HL-60/S4 treated with phorbol 12-myristate 13-acetate at 8.2 ng/mL for 4 days and 3 days (cell line): Measurements from ENCODE around the gene RPS21.

ENCODE experiments used
- in situ Hi-C: fragments of 300-500 bp; cut with MboI; formaldehyde crosslinking; loops from 2 replicates; pipeline ENCODE4 v1.15.0; 2022; ENCODE audit warnings: low sequenced_read_pairs

The RPS21 gene

DNA sequence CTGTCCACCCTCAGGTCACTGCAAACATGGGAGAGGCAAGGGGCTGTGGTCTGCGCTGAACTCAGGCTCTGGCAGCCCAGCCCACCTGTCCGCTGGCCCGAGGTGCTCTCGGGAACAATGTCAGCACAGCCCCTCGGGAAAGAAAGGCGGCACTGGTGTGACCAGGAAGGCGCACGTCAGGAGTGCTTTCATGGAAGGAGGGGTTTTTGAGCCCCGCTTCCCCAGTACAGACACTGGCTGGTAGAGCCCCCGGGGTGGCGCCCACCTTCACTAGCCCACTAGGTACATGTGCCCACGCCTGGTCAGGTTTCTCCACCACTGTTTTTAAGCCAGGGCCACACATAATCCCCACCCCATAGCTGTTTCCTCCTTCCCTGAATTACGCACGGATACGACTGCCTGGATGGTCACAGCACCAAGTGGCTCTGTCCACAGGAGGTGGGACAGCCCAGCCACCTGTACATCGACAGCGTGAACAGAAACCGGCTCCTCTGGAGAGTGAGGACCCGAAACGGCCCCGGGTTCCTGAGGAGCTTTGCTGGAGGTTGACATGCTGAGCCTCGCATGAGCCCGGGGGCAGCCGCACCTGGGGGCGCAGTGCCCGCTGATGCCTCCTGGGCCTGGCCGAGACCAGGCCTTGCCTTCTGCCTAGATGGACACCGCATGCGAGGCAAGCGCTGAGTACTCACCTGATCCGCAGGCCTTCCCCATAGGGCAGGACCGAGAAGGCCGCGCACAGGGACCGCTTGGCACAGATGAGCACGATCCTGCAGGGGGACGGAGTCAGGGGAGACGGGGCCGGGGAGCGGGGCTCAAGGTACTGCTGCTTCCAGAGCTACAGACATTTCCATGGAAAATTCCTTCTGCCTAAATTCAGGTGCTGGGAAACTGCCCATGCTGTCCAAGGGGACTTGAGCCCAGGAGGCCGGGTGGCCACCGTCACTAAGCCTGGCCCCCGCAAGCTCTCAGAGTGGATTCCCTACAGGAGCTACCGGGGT lies 7.6 kb downstream of the RPS21 start:
- in situ Hi-C loops: no loop called here

DNA sequence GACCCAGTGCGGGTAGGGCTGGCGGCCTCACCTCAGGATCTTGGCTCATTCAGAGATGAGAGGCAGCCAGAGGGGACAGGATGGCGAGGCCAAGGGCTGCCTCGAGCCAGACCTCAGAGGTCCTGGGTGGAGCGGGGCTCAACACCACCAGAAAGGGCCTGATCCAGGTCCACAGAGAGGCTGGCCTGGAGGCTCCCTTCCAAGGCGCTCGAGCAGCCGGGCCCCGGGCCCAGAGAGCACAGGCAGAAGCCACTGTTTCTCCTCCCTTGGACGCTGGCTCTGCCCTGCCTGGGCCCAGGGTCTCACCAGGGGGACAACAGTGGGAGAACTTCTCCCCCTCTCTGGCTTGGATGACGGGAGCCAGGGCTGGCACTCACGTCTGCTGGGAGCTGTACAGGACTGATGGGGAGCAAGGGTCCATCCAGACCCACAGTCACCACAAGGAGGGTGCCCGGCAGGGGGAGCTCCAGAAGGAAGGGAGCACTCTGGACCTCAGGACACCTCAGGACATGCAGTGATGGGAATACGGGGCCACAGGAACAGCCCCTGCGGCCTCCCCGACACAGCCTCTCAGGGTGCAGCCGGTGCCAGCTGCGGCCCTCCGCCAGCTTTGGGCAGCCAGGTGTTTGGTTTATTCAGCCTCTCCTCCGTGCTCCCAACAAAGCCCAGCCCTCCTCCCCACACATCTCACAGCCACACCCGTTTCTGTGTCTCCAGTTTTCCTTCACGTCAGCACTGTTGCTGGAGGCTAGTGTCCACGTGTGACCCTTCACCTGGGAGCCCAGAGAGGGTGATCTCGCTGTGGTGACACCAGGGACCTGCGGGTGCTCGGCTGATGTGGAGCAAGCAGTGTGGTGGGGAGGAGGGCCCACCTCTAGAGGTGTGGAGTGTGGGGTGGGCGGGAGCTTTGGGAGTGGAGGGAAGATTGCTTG lies 8.7 kb downstream of the RPS21 start:
- in situ Hi-C loops: no loop called here

DNA sequence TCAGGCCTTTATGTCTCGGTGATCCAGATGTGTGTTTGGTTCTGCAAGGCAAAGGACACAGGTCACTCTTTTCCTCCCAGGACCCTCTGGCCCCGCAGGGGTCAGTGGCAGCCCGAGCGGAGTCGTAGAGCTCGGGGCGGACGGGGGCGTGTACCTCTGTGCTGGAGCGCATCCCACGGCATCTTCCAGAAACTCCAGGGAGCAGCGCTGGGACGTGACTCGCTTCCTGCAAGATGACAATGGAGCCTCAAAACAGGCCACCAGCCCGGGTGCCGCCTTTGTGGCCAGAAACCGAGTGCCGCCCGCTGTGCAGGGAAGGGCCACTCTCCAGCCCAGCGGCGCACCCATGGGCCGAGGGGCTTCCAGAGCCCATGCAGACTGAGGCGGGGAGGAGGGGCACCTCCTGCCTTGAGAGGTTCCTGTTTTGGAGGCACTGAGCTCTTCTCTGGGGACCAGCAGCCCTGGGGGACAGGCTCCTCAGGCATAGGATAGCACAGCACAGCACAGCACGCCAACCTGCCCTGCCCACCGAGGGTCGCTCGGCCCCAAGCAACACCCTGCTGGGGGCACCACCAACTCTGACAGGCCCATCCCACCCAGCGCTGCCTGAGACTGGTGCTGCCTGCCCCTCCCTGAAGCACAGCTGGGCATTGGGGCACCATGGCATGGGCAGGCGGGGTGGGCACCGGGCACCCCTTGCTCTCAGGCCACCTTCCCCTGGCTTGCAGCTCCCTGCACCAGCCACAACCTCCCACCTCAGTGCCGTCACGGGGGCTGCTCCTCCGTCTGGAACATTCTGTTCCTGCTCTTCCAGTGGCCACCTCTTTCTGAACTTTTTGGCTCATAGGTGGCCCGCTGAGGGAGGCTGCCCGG lies 9.7 kb downstream of the RPS21 start:
- in situ Hi-C loops: no loop called here

DNA sequence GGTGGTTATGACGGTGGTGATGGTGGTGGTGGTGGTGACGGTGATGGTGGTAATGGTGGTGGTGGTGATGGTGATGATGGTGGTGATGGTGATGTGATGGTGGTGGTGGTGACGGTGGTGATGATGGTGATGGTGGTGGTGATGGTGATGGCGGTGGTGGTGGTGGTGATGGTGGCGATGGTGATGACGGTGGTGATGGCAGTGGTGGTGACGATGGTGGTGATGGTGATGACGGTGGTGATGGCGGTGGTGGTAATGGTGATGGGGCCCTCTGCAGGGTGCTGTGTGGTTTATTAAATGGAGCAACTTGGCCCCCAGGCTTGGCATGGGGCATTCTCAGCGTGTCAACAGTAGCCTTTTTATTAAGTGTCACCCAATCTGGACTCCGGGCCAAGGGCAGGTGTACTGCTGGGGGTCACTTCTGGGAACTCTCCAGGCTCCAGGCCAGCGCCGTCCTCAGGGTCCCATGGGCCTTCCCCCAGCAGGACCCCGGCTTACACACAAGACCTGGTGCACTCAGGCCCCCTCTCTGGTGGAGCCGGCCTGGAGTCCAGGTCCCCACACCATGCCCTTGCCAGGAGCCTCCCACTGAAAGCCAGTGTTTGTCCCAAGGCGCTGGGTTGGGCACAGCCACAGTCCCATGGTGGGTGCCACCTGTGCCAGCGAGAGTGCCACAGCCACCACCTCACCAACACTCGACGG lies 11.4 kb downstream of the RPS21 start:
- in situ Hi-C loops: no loop called here

DNA sequence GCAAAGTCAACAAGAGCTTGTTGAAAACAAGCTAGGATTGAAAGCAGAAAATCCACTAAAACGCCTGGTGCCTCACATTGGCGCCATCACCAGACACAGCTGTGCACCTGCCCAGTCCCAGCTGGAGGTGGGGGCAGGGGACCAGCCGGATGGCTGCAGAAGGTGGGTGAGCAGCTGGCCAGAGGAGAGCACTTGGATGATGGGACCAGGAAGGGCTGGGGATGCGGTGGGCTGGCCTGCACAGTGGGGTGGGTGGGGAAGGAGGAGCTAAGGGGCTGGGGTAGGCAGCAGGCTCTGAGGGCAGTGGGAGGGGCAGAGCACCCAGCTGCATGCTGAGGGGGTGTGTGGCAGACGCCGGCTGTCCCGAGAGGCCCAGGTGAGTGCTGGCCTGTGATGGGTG lies 13.1 kb downstream of the RPS21 start:
- in situ Hi-C loops: no loop called here

DNA sequence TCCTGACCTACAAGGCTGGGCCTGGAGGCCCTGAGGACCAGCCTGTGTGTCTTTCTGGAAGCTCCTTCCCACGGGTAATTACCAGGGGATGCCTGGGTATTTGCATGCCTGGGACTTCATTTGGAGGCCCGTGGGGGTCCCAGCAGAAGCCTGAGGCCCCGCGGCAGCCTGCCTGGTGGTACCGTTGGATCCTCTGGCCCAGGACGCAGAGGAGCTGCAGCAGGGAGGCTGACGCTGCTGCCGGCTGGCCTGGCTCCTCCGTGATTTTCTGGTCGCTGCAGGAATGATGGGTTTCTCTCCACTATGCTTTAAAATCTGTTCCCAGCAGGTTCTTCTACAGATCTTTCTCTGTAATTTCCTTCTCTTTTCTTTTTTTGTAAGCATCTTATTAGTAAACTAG lies 13.6 kb downstream of the RPS21 start:
- in situ Hi-C loops: no loop called here

DNA sequence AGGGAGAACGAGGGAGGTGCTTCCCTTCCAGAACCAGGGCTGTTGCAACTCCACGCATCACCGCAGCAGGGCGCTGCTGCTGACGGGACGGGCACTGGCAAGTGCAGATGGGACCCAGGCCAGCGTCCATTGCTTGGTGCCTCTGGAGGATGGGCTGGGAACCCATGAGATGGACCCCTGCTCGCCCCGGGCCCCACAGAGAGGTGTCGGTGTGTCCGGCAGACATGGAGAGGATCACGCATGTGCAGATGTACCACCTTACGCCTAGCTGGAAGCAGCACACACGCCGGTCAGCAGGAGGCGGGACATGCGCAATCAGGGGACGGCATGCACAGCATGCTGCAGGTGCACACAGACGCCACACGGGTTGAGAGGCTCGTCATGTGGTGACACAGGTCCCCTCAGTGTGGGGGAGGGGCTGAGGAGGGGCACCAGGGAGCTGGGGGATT lies 14.5 kb downstream of the RPS21 start:
- in situ Hi-C loops: no loop called here

DNA sequence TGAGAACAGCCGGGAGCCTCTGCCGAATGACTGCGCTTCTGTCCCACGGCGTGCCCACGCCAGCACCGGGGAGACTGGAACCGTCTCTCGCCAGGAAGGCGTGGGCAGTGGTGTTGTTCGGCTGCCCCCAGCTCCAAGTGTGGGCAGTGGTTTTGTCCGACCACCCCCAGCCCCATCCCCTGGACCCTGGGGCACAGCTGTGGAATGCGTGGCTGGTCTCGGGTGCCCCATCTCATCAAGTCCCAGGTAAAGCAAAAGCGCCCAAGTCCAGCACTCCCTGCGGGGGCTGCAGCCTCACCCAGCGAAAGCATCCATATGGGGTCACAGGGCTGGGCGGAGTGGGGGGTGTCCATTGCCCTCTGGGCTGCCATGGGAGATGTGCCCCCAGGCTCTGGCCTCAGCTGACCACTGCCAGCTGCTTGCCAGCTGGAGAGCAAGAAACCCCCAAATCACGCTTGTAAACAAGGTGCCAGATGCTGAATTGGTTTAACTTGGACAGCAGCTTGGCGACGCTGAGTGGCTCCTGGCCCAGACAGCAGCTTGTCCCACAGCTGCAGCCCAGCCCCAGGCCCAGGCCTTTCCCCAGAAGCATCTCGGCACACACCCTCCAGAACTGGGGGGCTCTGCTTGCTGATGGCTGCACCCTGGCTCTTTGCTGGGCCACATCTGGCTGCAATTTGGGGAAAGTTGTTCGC lies 15.7 kb downstream of the RPS21 start:
- in situ Hi-C loops: no loop called here

DNA sequence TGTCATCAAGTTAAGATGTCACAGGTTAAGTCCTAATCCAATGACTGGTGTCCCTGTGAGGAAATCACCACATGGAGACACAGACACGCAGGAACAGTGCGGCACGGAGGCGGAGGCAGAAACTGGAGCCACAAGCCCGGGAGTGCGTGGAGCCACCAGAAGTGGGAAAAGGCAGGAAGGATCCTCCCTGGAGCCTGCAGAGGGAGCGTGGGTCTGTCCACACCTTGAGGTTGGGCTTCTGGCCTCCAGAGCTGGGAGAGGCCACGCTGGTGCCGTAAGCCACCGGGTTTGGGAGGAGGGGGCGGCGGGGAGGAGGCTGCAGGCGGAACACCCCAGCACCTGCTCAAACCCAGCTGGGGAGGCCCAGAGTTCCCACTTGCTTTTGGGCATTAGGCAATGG lies 16.4 kb downstream of the RPS21 start:
- in situ Hi-C loops: no loop called here

DNA sequence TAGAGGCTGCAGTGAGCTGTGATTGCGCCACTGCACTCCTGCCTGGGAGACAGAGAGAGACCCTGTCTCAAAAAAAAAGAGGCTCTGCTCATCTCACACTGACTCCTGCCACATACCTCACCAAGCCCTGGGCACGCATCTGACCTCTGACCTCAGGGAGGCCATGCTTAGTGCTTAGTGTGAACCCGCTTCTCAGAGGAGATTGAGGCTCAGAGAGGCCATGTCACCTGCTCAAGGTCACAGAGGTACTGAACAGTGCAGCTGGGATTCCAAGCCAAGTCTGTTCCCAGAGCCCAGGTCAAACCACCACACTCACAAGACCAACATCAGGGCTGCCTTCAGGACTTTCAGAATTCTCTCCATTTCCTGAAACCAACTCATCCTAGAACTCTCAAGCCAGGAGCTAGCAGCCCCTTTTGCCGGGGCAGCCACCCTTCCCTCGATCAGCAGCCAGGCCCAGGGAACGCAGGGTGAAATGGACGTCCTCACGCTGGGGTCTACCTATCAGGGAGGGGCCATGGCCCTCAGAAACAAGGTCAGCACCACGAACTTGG lies 17.3 kb downstream of the RPS21 start:
- in situ Hi-C loops: no loop called here

DNA sequence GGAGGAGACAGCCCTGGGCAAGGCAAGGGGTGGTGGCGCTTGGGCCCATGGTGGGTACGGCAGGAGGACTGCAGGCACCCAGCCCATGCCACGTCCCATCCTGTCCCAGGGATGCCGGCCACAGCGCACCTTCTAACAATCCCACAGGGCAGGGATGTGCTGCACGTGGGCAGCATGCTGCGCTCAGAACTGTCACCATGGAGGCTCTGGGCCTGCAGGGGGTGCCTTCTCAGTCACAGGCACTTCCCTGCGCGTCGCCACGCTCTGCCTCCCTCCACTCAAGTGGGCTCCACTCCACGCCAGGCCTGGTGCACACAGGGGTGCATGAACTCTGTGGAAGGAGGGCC lies 17.8 kb downstream of the RPS21 start:
- in situ Hi-C loops: no loop called here

DNA sequence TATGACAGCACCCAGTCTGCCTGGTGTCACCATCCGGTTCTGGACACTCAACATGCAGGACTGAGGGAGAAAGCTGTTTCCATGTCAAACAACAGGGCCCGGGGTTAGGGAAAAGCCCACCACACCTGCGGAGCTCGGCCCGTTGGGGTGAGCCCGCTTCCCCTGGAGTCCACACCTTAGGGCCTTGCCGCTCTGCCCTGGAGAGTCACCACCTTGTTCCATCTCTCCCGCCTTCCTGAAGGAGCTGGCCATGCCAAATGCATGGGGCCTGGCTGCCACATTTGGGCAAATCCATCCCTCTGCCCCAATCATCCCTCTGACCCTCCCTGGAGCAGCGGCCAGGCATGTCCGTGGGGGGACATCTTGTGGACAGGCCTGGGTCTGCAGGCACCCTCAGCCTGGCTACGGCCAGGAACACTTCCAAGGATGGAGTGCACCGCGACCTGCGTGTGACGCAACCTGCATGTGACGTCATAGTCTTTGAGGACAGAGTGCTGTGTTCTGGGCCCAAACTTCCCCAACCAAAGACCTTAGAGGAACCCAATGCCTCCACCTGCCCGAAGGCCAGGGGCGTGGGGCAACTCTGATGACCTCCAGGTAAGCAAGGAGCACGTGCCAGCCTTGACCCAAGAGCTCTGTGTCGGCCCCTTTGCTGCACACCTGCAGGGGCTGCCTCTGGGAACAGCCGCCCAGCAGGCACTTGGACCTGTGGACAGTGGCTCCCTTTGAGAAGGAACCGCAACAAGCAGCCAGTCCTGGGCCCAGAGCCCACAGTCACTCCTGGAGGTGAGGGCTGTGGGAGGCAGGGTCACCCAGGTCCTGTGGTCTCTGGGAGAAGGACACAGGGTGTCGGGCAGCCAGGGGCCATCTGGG lies 18.4 kb downstream of the RPS21 start:
- in situ Hi-C loops: no loop called here

DNA sequence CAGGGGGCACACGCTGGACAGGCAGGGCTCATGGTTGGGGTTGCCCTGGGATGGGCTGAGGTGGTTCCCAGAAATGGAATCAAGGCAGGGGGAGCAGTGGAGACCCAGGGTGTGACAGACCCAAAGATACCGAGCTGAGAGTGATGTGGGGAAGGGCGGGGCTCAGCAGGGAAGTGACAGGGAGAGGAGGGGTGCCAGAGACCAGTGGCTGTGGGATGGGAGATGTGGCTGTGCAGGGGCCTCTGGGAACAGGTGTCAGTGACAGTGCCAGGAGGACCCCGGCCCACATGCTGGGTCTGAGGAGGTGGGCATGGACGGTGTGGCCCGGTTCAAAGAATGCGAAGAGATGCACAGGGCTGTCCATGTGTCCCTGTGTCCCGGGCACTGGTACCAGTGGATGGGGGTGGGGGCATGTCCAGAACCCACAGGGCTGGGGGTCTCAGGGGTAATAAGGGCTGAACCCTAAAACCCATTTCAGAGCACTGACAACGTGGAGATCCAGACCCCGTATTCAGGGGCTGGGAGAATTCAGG lies 19.1 kb downstream of the RPS21 start:
- in situ Hi-C loops: no loop called here

DNA sequence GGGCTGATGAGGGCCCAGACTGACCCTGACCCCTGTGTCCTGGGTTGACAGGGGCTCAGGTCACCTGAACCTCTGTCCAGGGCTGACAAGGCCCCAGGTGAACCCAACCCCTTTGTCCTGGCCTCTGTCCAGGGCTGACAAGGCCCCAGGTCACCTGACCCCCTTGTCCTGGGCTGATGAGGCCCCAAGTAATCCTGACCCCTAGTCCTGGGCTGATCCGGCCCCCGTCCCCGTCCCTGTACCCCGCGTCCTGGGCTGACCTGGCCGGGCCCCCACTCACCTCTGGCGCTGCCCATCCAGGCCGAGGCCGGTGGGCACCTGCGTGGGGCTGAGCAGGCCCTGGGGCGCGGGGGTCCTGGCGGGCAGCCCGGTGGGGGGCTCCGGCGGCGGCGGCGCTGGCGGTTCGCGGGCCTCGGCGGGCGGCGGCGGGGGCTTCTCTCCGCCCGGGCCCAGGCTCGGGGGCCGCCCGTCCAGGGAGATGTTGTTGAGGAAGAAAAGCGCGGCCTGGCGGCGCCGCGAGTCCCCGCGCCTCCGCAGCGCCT lies 19.8 kb downstream of the RPS21 start:
- in situ Hi-C loops: no loop called here

DNA sequence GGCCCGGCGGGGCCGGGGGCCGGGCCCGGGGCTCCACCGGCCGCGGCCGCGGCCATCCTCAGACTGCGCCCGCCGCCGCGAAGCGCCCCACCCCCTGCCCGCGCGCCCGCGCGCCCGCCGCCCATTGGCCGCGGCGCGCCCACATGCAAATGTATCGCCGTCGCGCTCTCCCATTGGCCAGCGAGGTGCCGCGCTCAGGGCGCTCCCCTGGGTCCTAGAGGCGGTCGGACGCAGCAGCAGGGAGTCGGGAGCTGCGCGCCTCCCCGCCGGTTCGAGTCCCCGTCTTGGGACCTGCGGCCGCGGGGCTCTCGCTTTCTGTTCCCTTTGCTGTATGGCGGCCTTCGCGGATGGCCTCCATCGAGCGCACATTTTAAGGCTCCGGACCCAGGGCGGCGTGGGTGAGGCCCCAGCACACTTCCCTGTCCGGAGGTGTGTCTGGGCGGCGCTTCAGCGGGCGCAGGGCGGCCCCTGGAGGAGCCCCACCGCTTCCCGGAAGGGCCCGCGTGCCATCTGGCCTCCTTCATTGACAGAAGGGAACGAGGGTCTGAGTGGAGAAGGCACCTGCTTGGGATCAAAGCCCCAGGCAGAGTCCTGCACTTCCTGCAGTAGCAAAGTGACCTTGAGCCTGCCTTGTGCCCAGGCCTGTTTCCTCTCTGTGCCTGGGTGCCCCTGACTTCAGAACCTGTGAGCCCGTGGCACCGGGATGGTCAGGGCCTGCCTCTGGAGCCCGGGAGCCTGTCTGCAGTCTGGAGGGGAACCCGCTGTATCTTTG lies 20.5 kb downstream of the RPS21 start, which contains the start of gene CABLES2:
TSS of gene CABLES2 (minus strand) at position 65 of the 772 bp plus-strand sequence. CDS start at position 56, 9 bp downstream.
- in situ Hi-C loops: no loop called here

DNA sequence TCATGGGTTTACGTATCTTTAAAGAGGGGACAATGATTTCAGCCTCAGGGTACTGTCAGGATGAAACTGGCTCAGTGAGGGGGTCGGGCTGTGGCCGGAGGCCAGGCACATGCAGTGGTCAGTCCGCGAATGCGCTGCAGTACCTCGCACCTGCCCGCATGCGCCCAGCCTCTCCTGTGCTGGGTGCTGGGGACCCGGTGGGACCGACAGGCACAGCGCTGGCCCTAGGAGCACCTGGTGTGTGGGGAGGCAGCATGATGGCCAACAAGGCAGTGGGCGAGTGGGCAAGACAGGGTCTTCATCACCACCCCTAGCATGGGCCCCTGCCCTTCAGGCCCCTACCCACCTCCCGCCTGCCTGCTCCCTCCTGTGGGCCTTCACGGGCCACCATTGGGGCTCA lies 21.2 kb downstream of the RPS21 start:
- in situ Hi-C loops: no loop called here

DNA sequence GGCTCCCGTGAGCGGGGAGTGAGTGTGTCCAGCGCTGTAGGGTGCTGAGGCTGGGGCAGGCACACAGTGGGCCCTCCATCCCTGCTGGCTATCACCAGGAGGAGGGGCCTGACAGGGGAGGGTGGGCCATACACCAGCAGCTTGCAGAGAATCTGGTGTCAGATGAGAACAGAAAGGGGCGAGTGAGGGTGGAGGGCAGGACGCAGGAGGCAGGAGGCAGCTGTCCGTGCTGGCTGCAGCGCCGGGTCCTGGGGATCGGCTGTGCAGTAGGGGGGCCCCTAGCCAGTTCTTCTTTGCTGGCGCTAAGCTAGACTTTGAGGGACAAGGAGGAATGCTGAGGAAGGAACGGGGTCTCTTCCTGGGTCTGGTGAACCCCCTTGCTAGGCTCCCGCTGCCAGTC lies 21.7 kb downstream of the RPS21 start:
- in situ Hi-C loops: no loop called here
